Mesenteric fat pad (tissue), 1 donor: ENCODE data around the gene EMILIN2. TPM values are rescaled to one million over a fixed set of nuclear protein-coding genes. Genes with fewer than 3 reads are reported as not detected.
"Not testable (repeated sequence)": the region's sequence is repeated elsewhere in the genome, so short reads cannot be mapped to it uniquely, and the experiment has no call there.

Experiments used
- DNase-seq: peaks from one replicate; pipeline ENCODE4 v3.0.0-alpha.2; 2020; ENCODE audit warnings: low spot score
- long read RNA-seq: library from polyadenylated mRNA; unstranded; transcript quantifications from one replicate; pipeline ENCODE4 v2.0.0, GENCODE V29; 2020
- total RNA-seq: library from RNA; stranded (reverse); fragmentation: NEBNext Ultra II Directional; extraction: Animal tissue kit (Norgen Biotek cat#: 25700); gene quantifications from one replicate; pipeline ENCODE4 v1.2.1, GENCODE V29; 2021
- donor health status: DM: yes; HTN: yes; CAD: no.

EMILIN2 gene
- total RNA-seq: 37.2 TPM
- long read RNA-seq, partial matches to known transcripts: 0 of 6 reads
- long read RNA-seq, other reads (novel, unspliced or antisense): 4 of 6 reads

- peak; percentile 94 for DNase-seq
Measured at GRCh38 chr18:2846636-2847316, at the start of gene EMILIN2. Gene EMILIN2, plus strand, starts transcription at chr18:2847006. Its CDS starts 183 bp downstream, at chr18:2847189.

- DNase-seq: no peak
Measured at GRCh38 chr18:2797951-2798350, 48.9 kb upstream of the EMILIN2 start.

GRCh38 chr18:2799369-2799768 is 47.4 kb upstream of the EMILIN2 start:
- no peak for DNase-seq

- no peak for DNase-seq
Measured at GRCh38 chr18:2805970-2806943, 40.5 kb upstream of the EMILIN2 start.

GRCh38 chr18:2808640-2809039 is 38.2 kb upstream of the EMILIN2 start:
- not testable (repeated sequence) for DNase-seq

- DNase-seq: not testable (repeated sequence)
Measured at GRCh38 chr18:2809666-2810183, 37.1 kb upstream of the EMILIN2 start.

GRCh38 chr18:2811416-2811815 is 35.4 kb upstream of the EMILIN2 start:
- no peak for DNase-seq

GRCh38 chr18:2814928-2815327 is 31.9 kb upstream of the EMILIN2 start:
- no peak for DNase-seq

- DNase-seq: no peak
Measured at GRCh38 chr18:2818281-2818680, 28.5 kb upstream of the EMILIN2 start.

GRCh38 chr18:2821695-2822094 is 25.1 kb upstream of the EMILIN2 start:
- DNase-seq: no peak

GRCh38 chr18:2822213-2822921 is 24.4 kb upstream of the EMILIN2 start:
- no peak for DNase-seq

GRCh38 chr18:2823202-2823601 is 23.6 kb upstream of the EMILIN2 start:
- no peak for DNase-seq

GRCh38 chr18:2823966-2824365 is 22.8 kb upstream of the EMILIN2 start:
- DNase-seq: no peak

- no peak for DNase-seq
Measured at GRCh38 chr18:2824865-2825264, 21.9 kb upstream of the EMILIN2 start.

GRCh38 chr18:2825613-2826175 is 21.1 kb upstream of the EMILIN2 start:
- DNase-seq: no peak

GRCh38 chr18:2826581-2826980 is 20.2 kb upstream of the EMILIN2 start:
- DNase-seq: no peak

GRCh38 chr18:2827061-2827460 is 19.7 kb upstream of the EMILIN2 start:
- DNase-seq: no peak

- DNase-seq: not testable (repeated sequence)
Measured at GRCh38 chr18:2836118-2836517, 10.7 kb upstream of the EMILIN2 start.

- DNase-seq: not testable (repeated sequence)
Measured at GRCh38 chr18:2837290-2837689, 9.5 kb upstream of the EMILIN2 start.

- no peak for DNase-seq
Measured at GRCh38 chr18:2839202-2839601, 7.6 kb upstream of the EMILIN2 start.

GRCh38 chr18:2840521-2840920 is 6.3 kb upstream of the EMILIN2 start:
- no peak for DNase-seq
